ENCODE results near the gene C22orf15.
"Not testable (repeated sequence)": the region's sequence is repeated elsewhere in the genome, so short reads cannot be mapped to it uniquely, and the experiment has no call there.

C22orf15 gene, protein sequence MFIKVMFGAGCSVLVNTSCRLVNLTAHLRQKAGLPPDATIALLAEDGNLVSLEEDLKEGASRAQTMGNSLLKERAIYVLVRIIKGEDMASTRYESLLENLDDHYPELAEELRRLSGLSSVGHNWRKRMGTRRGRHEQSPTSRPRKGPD

DNA sequence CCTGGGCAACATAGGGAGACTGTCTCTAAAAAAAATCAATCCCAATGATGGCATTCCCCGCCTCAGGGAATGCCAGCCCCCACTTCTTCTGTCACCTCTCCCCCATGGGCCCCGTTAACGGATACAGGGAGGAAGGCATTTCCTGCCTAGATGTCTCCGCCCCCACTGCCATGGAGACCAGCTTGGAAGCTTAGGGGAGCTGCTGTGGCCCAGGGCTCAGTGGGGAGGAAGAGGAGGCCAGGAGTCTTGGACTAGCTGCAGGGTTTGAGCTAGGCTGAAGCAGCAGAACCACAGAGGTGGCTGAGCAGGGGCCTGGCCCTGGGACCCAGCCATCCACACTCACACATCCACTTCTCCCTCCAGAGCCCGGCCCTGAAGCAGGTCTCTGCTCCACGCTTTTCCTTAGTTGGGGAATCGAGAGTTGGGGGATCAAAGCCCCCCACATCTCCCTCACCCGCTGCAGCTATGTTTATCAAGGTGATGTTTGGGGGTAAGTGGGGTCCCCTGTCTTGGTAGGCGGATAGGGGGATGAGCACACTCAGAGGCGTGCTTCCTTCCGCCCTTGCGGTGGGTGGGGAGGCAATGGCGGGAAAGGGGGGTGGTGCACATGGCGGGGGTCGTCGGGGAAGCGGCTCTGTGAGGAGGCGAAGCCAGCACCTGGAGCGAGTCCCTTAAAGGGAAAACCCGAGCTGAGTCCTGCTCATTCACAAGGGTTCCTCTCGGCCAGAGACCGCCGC, at the start of gene C22orf15:
Gene C22orf15, plus strand, starts transcription at position 149 of the 737 bp plus-strand sequence. Its CDS starts 317 bp downstream, at position 466.
- no peak for DNase-seq

DNA sequence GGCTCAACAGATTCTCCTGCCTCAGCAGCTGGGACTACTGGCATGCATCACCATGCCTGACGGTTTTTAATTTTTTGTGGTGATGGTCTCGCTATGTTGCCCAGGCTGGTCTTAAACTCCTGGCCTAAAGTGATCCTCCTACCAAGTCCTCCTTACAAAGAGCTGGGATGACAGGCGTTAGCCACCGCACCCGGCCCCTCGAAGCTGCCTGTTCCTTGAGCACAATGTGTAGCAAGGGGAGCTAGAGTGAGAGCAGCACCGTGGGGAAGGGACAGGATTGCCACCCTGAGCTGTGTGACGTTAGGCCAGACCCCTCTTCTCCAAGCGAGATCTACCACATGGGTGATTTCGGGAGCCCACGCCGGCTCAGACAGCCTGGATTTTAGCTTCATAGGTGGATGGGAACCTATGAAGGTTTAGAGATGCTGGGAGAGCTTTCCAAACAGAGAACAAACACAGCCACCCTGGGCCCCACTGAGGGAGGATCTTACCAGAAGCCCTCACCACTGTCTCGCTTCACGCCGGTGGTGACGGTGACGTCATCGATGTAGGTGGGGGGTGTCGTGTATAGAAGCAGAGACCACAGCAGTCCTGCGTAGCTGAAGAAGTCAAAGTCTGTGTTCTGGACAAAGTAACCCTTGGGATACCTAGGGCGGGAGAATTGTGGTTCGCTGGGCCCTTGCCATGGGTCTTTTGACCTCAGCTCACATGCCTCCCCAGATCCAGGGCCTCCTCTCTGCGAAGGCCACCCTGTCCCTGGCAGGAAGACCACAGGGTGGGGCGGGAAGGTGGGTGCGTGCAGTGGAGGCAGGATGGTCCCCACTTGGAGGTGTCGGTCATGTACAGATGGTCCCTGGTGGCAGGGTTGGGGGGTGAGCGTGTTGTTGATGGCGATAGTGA, 48.8 kb upstream of the C22orf15 start:
- DNase-seq: no peak

DNA sequence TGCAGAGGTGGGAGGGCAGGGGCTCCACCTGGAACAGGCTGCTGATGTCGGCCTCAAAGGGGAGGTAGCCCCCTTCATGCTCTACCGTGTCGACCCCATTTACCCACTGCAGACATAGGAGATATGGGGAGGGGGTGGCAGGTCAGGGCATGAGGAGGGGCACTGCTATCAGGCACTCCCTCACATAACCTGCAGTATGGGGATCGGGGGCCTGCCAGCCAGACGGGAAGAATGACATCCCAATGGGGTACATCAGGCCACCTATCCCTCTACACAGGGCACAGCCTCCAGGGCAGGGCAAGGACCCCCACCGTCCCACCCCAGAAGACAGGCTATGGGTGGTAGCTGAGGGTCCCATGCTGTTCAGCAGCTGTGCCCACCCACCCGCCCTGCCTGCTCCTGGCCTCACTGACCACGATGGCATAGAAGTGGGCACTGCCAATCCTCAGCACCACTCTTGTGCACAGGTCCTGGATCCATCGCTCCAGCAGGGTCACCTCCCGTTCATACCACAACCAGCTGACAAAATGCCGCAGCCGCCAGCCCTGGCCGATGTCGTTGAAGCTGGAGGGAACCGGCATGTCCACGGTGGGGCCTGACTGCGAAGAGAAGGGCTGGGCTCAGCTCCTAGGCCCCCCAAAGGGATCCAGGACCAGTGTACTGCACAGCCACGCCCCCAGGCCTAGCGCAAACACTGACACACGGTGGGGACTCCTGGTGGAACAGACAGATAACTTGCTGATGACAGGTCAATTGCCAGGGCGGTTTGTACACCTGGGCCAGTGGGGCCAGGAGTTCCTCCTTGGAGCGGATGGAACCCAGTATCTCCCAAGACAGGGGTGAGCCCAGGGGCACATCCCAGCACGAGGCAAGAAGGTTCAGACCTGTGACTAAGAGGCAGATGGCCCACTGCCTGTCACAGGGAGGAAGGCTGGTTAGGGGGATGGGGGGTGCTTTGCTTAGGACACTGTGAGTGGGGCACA, 47.9 kb upstream of the C22orf15 start:
- DNase-seq: no peak

DNA sequence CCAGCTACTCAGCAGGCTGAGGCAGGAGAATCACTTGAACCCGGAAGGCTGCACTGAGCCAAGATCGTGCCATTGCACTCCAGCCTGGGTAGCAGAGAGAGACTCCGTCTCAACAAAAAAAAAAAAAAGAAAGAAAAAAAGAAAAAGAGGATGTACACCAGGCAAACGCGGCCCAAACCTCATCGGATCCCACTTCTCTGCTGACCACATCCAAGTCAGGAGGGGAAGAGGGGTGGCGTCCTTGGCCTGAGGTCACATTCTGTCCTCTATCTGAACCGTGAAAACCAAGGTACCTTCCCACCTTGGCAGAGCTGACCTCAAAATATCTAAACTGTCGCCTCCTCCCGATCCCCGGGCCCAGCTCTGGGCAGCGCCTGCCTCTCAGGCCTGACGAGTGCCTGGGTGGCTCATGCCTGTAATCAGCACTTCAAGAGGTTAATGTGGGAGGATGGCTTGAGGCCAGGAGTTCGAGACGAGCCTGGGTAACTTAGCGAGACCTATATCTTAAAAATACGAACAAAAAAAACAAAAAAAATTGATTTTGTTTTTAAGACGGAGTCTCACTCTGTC, 46.9 kb upstream of the C22orf15 start:
- DNase-seq: no peak

DNA sequence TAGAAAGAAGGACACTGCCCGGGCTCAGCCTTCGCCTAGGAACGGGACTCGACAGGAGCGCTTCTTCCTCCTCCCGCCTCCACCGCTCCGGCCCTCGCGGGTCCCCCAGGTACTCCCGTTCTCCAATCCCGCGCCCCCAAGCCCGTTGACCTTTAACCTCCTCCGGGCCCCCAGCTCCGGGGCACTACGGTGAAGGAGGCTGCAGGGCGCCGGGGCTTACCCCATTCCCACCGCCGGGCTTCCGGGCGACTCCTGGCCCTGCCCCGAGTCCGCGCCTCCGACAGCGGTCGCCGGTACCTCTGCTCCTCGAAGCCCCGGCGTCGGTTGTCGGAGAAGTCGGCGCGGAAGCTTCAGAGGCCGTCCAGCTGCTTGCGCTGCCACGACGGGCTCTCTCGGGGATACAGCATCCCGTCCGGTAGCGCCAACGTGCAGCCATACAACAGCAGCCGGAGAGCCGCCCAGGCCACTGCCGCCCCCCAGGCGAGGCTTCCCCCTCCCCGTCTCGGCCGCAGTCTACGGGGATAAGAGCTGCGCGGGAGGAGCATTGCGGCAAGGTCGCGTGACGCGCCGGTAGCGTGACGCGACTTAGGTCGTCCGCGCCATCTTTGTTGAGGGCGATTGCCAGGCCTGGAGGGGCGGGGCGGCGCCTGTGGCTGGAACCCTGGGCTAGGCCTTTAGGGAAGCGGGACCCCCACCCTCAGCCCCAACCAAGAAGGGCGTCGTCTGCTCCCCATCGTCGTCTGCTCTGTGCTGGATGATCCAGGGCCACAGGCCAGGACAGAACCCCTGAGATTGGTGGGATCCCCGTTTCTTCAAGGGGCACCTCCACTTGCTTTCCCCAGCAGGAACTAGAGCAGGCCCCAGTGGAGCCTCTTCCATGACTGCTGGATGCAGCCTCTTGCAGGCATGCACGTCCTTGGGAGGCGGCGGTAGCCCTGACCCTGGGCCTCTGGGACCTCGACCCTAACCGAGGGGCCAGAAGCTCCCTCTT, 45.7 kb upstream of the C22orf15 start:
- peak; percentile 68 for DNase-seq

DNA sequence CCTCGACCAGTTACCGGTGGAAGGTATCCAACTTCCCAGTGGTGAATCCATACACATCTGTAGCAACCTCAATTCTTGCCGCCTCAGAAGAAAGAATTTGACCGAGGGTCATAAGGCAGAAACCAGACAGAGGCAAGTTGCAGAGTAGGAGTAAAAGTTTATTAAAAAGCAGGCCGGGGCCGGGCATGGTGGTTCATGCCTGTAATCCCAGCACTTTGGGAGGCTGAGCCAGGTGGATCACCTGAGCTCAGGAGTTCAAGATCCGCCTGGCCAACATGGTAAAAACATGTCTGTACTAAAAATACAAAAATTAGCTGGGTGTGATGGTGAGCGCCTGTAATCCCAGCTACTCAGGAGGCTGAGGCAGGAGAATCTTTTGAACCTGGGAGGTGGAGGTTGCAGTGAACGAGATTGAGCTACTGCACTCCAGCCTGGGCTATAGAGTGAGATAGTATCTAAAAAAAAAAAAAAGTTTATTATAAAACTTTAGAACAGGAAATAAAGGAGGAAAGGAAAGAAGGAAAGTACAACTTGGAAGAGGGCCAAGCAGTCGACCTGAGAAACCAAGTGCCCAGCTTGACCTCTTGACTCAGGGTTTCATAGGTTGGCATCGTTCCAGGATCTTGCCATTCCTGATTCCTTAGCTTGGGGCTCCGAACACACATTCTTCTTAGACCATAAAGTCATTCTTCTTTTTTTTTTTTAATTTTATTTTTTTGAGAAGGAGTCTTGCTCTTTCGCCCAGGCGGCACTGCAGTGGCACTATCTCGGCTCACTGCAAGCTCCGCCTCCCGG, 44.2 kb upstream of the C22orf15 start:
- no peak for DNase-seq

DNA sequence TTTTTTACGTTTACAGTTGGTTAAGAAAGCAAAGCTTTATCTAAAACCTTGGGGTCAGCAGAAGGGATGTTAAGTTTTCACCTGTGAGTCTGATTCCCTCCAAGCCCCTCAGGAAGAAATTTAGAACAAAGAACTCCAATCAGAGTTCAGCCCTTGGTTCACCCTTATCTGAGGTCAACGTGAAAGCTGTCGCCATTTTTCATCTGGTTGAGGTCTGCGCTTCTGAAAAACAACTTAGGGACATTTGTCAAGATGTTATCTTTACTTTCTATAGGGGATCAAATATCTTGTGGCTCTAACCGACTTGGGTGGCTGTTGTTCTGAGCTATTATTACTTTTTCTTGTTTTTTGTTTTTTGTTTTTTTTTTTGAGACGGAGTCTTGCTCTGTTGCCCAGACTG, 41.9 kb upstream of the C22orf15 start:
- DNase-seq: no peak

DNA sequence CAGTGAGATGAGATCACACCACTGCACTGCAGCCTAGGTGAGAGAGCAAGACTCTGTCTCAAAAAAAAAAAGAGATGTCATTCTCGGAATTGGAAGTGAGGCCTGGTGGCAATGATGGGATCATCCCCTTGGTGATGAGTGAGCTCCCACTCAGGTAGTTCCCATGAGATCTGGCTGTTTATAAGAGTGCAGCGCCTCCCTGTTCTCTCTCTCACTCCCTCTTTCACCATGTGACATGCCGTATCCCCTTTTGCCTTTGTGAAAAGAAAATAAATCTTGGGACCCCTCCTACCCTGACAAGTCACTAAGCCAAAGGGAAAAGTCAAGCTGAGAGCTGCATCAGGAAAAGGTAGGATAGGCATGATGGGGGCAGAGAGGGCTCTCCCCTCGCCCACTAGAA, 40.6 kb upstream of the C22orf15 start:
- DNase-seq: no peak

DNA sequence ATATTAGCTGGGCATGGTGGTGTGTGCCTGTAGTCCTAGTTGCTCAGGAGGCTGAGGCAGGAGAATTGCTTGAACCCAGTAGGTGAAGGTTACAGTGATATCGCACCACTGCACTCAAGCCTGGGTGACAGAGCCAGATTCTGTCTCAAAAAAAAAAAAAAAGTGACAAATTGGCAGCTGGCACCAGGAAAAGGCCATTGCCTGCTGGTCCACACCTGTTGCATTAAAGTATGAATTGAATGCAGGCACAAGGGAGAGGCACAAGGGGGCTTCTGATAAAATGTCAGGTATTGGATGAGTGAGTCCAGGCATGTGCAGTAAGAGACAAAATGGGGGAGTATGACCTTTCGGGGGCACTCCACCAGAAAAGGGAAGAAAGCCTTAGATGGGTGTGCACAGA, 40.1 kb upstream of the C22orf15 start:
- DNase-seq: no peak

DNA sequence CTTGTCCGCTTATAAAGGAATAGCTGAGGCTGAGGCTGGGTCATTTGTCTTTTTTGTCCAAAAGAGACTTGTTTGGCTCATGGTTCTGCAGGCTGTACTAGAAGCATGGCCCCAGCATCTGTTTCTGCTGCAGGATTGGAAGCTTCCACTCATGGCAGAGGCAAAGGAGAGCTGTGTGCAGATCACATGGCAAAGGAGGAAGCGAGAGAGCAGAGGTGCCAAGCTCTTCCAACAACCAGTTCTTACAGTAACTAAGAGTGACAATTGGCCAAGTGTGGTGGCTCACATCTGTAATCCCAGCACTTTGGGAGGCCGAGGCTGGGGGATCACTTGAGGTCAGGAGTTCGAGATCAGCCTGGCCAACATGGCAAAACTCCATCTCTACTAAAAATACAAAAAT, 34.7 kb upstream of the C22orf15 start:
- DNase-seq: not testable (repeated sequence)

DNA sequence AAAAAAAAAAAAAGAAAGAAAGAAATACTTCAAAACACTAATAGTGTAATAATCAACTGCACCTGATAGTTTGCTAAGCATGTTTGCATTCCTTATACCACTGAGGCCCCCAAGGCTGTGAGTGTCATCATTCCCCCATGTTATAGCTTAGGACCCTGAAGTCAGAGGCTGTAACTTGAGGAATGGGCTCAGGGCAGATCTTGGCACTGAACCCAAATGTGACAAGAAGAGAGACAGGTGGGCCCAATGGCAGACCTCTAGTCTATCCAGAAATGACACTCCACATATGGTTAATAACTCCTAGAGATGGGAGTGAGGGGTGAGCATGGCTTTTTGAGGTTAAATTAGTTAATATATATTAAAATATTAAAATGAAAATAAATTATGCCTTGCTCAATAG, 25.1 kb upstream of the C22orf15 start:
- no peak for DNase-seq

DNA sequence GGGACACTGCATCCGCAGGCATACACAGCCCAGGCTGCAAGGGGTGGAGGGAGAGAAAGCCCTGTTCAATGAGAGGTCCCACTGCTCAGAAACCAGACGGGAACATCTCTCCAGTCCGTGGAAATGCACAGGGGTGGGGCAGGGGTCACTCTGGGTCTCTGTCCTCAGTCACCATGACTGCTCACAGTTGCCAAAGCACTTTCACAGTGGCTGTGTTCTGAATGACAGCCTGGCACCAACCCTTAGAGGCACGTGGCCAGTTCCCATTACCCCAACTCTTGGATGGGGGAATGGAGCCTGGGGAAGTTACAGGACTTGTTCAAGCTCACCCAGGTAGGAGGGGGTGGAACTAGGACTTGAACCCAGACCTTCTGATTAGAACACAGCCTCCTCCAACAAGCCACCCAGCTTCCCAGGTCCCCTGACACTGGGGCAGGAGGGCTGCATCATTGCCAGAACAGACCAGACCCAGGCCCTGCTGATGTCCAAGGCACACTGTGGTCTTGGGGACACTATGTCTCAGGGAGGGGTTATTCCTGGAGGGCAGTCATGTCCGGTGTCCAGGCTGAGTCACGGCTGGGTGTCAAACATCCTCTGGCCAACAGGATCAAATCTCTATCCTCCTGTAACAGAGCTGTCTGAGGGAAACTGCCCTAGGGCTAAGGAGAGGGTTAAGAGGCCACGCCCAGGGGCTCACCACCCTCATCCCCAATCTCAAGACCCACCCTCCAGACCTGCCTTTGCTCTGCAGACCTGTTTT, 20.1 kb upstream of the C22orf15 start:
- no peak for DNase-seq

DNA sequence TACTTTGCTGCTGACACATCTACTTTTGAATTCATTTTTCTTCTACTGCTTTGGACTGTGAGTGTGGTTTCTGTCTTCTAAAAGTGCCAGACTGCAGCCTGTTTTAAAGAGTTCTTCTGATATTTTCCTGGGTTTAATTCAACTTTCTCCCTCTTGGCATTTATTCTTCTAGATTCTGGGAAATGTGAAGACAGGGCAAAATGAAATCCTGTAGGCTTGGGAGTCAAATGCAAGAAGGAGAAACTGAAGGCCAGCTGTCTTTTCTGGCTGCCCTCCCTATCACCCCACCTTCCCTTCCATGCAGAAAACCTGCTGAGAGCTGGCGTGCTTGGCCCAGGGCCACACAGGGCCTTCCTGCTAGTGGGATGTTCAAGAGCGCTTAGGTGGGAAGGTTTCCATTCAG, 19.5 kb upstream of the C22orf15 start:
- DNase-seq: no peak

DNA sequence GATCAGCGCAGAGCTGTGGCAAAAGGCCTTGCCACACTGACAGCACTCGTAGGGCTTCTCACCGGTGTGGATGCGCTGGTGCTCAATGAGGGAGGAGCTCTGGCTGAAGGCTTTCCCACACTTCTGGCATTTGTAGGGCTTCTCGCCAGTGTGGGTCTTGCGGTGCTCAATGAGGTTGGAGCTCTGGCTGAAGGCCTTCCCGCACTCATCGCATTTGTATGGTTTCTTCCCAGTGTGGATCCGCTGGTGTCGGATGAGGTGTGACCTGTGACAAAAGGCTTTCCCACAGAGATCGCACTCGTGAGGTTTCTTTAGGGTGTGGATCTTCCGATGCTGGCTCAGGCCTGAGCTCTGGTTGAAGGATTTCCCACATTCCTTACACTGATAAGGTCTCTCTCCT, 18.8 kb upstream of the C22orf15 start:
- DNase-seq: no peak

DNA sequence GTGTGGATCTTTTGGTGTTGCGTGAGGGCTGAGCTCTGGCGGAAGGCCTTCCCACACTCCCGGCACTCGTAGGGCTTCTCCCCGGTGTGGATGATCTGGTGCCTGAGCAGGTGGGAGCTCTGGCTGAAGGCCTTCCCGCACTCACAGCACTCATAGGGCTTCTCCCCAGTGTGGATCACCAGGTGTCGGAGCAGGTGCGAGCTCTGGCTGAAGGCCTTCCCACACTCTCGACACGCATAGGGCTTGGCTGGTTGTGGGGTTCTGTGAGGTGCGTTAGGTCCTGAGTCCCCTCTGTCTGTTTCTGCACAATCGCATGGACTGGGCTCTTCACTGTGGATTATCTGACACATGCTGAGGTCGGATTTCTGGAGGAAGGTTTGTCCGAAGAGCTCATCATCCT, 18.3 kb upstream of the C22orf15 start:
- no peak for DNase-seq

DNA sequence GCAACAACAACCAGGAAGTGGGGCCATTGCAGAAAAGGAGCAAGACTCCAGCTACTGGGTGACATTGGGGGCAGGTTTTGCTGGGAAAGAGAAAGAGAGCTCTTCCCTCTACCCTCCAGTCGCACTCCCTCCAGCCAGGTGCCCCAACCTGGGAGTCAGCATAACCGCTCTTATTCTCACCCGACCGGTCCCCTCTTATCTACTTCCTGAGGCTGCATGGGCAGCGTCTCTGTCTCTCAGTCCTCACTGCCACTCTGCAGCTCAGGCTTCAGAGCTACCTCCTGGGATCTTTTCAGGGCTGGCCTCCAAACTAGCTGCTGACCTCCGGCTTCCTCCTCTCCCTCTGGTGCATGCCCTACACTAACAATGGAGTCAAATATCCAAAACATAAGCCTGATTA, 17.0 kb upstream of the C22orf15 start:
- DNase-seq: no peak

DNA sequence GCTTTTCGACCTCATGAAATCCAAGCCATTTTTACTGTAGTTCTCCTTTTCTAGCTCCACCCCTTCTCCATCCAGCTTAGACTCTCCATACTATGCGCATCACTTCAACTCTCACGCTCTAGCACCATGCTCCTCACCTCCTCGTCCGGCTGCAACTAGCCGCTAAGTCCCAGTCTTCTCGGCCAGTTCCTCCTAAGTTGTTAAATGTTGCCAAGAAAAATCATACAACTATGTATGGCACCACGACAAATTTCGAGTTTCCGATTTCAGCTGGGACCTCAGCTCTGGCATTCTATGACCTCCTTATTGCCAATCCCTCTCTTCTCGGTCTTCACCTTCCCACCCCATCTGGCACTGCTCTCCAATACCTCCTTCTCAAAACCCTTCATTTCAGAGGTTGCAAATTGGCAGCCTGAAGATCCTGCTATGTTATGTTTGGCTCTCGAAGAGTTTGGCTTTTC, 12.9 kb upstream of the C22orf15 start:
- no peak for DNase-seq

DNA sequence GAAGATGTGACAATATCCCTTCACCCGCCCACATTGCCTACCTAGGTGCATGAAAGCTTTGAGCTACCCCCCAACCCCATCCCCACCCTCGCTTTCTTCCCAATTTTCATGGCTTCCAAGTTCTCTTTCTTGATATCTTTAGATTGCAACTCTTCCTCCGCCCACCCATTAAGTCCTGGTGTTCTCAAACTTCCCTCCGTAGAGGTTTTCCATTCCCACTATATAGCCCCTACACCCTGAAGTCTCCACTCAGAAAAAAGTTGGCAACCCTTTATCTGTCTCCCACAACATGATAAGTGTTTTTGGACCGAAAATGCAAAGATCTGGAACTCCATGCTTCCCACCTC, 12.4 kb upstream of the C22orf15 start:
- no peak for DNase-seq

DNA sequence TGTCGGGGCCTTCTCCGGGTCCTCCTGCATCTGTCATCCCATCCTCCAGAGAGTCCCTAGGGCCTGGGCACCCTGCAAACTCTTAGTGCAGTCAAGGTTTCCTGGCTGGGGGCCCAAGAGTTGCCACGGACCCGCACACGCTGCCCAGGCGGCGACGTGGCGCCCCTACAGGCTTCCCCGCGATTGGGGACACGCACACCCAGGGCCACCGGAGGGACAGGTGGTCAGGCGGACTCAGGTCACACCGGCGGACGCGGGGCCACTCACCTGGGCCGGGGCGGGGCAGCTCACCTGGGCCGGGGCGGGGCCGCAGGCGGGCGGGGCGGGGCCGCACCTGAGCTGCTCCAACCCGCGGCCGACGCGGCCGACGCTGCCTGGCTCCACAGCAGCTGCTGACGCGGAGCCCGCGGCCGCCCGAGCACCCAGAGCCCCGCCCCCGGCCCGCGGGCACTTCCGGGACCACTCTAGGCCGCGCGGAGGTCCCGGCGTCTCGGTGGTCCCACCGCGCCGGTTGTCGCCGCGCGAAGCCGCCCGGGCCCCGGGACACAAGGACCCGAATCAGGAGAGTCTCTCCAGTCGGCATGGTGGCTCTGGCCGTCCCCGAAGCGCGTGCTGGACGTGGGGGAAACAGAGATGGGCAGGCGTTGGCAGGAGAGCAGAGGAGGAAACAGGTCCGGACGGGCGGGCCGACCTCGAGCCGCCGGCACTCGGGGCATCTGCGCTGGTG, 11.9 kb upstream of the C22orf15 start, which contains the start of gene ZNF70:
Gene ZNF70, minus strand, starts transcription at position 399 of the 727 bp plus-strand sequence. CDS start 5,972 bp downstream, outside the sequence.
- DNase-seq: no peak

Data from amniotic stem cell (primary cell).